Heart left ventricle (tissue), 13 donors: ENCODE data around the gene PLB1.

Experiments used
- CTCF ChIP-seq, 12 donors: fragments of 200-600 bp; sonication (generic) in 4 of 12; IDR thresholded peaks; one replicate each; pipeline versions ENCODE4 v1.5.0 to v1.8.0; 2018 to 2022; ENCODE audit warnings: antibody characterized with exemption in 12 of 12, mild to moderate bottlenecking in 5 of 12
- POLR2A ChIP-seq, 2 donors: fragments of 450-650 bp; IDR thresholded peaks; one replicate each; pipeline ENCODE4 v1.6.1; 2017; ENCODE audit warnings: antibody characterized with exemption in 2 of 2, mild to moderate bottlenecking in 2 of 2, moderate library complexity in 2 of 2
- donor health status: ischemic (EF 13 %, LVEDD 7.1; RV severe dilation, severe dysfunction).
- donor health status: DM: no; HTN: yes; CAD: no.
- donor health status: DM: no; HTN: no; CAD: no.
- donor health status: ischemic (EF 25% LVEDD 6.9; RV normal size, moderate dysfunction).
- donor health status: ischemic (EF 25% LVEDD 5.7; RV mildly dilated, moderate dysfunction).
- donor health status: ischemic (EF 35%, LVEDD 5.7; RV mildly dilated, moderate dysfunction).
- donor health status: nonischemic (EF 11% LVEDD 7.7; RV severe dilation, severe dysfunction).
- donor health status: DM: yes; HTN: yes; CAD: no.
- donor health status: PGD.
- donor health status: ischemic (EF 29% LVEDD 5.4; RV normal size, mild dysfunction).
- donor health status: nonischemic (EF 23%, LVEDD 6.1; RV moderate dilation, normal function).

- no peak for TF ChIP-seq CTCF (IDR thresholded peaks at IDR 0.05)
- no peak for TF ChIP-seq POLR2A (IDR thresholded peaks at IDR 0.05)
These were observed 117.3 kb downstream of the PLB1 start for GRCh38 chr2:28613186-28613585.
